ENCODE measurements around the gene NDEL1.
A peak's percentile ranks its signal among the peaks of the same experiment; 100 is the strongest.

The NDEL1 gene

GRCh38 chr17:8413938-8414337 is 21.7 kb upstream of the NDEL1 start:
- DNase-seq (ENCODE audit: low read depth): no peak

GRCh38 chr17:8417806-8418205 is 17.9 kb upstream of the NDEL1 start:
- no peak for DNase-seq (ENCODE audit: low read depth)

GRCh38 chr17:8418471-8418870 is 17.2 kb upstream of the NDEL1 start:
- no peak for DNase-seq (ENCODE audit: low read depth)

- no peak for DNase-seq (ENCODE audit: low read depth)
These were observed 16.4 kb upstream of the NDEL1 start for GRCh38 chr17:8419305-8419704.

GRCh38 chr17:8420041-8420934 is 15.4 kb upstream of the NDEL1 start:
- no peak for DNase-seq (ENCODE audit: low read depth)

GRCh38 chr17:8421571-8421970 is 14.1 kb upstream of the NDEL1 start:
- no peak for DNase-seq (ENCODE audit: low read depth)

GRCh38 chr17:8426094-8426720 is 9.5 kb upstream of the NDEL1 start:
- no peak for DNase-seq (ENCODE audit: low read depth)

GRCh38 chr17:8426802-8427201 is 8.9 kb upstream of the NDEL1 start:
- DNase-seq (ENCODE audit: low read depth): no peak

GRCh38 chr17:8430966-8431365 is 4.7 kb upstream of the NDEL1 start:
- DNase-seq (ENCODE audit: low read depth): no peak

- peak; percentile 39 for DNase-seq (ENCODE audit: low read depth)
These were observed 622 bp downstream of the NDEL1 start for GRCh38 chr17:8436169-8436843.

GRCh38 chr17:8436844-8437171 is 1.1 kb downstream of the NDEL1 start:
- DNase-seq (ENCODE audit: low read depth): no peak

GRCh38 chr17:8438441-8438840 is 2.8 kb downstream of the NDEL1 start:
- no peak for DNase-seq (ENCODE audit: low read depth)

- no peak for DNase-seq (ENCODE audit: low read depth)
These were observed 4.0 kb downstream of the NDEL1 start for GRCh38 chr17:8439681-8440080.

- no peak for DNase-seq (ENCODE audit: low read depth)
These were observed 6.0 kb downstream of the NDEL1 start for GRCh38 chr17:8441690-8442089.

- DNase-seq (ENCODE audit: low read depth): no peak
These were observed 6.6 kb downstream of the NDEL1 start for GRCh38 chr17:8442310-8442709.

GRCh38 chr17:8443756-8444155 is 8.1 kb downstream of the NDEL1 start:
- no peak for DNase-seq (ENCODE audit: low read depth)

GRCh38 chr17:8444494-8444893 is 8.8 kb downstream of the NDEL1 start:
- DNase-seq (ENCODE audit: low read depth): no peak

GRCh38 chr17:8445536-8445935 is 9.9 kb downstream of the NDEL1 start:
- no peak for DNase-seq (ENCODE audit: low read depth)

- DNase-seq (ENCODE audit: low read depth): no peak
These were observed 12.1 kb downstream of the NDEL1 start for GRCh38 chr17:8447799-8448198.

GRCh38 chr17:8448310-8448709 is 12.6 kb downstream of the NDEL1 start:
- no peak for DNase-seq (ENCODE audit: low read depth)

- no peak for DNase-seq (ENCODE audit: low read depth)
These were observed 16.4 kb downstream of the NDEL1 start for GRCh38 chr17:8451933-8452614.

- DNase-seq (ENCODE audit: low read depth): no peak
These were observed 17.6 kb downstream of the NDEL1 start for GRCh38 chr17:8453326-8453725.

Measured in T follicular helper cell (primary cell).